GM12865 (cell line): ENCODE data around the gene CPEB1.

ENCODE experiments used
- DNase-seq: peaks from one replicate; pipeline ENCODE4 v3.0.0; 2010; ENCODE audit warnings: low read depth
- H3K4me3 ChIP-seq: 2 replicates; pipeline ENCODE4 v1.5.1; 2011; ENCODE audit warnings: mild to moderate bottlenecking, low read depth, low read length, control low read depth
- CTCF ChIP-seq: IDR thresholded peaks from 2 replicates; pipeline ENCODE4 v1.5.1; 2011; ENCODE audit warnings: low read length, control low read depth, low read depth, inconsistent platforms; ENCODE audit not compliant: insufficient read depth; ENCODE audit errors: missing control alignments

The CPEB1 gene

GRCh38 chr15:82572986-82573385 lies 74.2 kb downstream of the CPEB1 start:
- DNase-seq = no peak
- H3K4me3 ChIP-seq = no peak overlapping the region
- no peak for TF ChIP-seq CTCF

GRCh38 chr15:82572311-82572710 lies 74.9 kb downstream of the CPEB1 start:
- no peak for TF ChIP-seq CTCF
- DNase-seq = no peak
- H3K4me3 ChIP-seq = no peak overlapping the region

GRCh38 chr15:82571722-82572222 lies 75.4 kb downstream of the CPEB1 start:
- no peak overlapping the region for H3K4me3 ChIP-seq
- DNase-seq = no peak
- TF ChIP-seq CTCF = no peak

- TF ChIP-seq CTCF = no peak
- DNase-seq = no peak
- H3K4me3 ChIP-seq = no peak overlapping the region
Measured at GRCh38 chr15:82570721-82571508, 76.2 kb downstream of the CPEB1 start.

- DNase-seq = no peak
- H3K4me3 ChIP-seq = no peak overlapping the region
- TF ChIP-seq CTCF = no peak
Measured at GRCh38 chr15:82569834-82570233, 77.3 kb downstream of the CPEB1 start.

GRCh38 chr15:82568986-82569385 lies 78.2 kb downstream of the CPEB1 start:
- no peak overlapping the region for H3K4me3 ChIP-seq
- no peak for TF ChIP-seq CTCF
- DNase-seq = no peak

- no peak overlapping the region for H3K4me3 ChIP-seq
- no peak for TF ChIP-seq CTCF
- DNase-seq = no peak
Measured at GRCh38 chr15:82567661-82568060, 79.5 kb downstream of the CPEB1 start.
